Caco-2 (cell line): ENCODE measurements around the gene ELMO2. TPM values are rescaled to one million over a fixed set of nuclear protein-coding genes. Genes with fewer than 3 reads are reported as not detected.

Source experiments
- Bru-seq: library from RNA; stranded (reverse); fragments of 400-500 nt; gene quantifications from one replicate; lab custom pipeline; 2021; lab: Mats Ljungman, UMichigan
- BruChase-seq, 2 experiments: library from RNA; stranded (reverse); fragments of 400-500 nt; gene quantifications; one replicate each; lab custom pipeline; 2021; lab: Mats Ljungman, UMichigan
- BruUV-seq: library from RNA; stranded (reverse); fragments of 400-500 nt; replicated peaks from 2 replicates; lab custom pipeline; 2021; lab: Mats Ljungman, UMichigan
- CTCF ChIA-PET: fragments of 300-600 bp; sonication (Branson Sonifier 250); formaldehyde crosslinking; loops from one replicate; lab custom pipeline; 2022; ENCODE audit warnings: antibody characterized with exemption; lab: Charles Lee
- POLR2A ChIA-PET: fragments of 300-600 bp; sonication (Branson Sonifier 250); formaldehyde crosslinking; loops from one replicate; lab custom pipeline; 2022; ENCODE audit warnings: antibody characterized with exemption; lab: Charles Lee
- DNase-seq, 2 experiments: peaks; one replicate each; pipeline versions ENCODE4 v3.0.0 to v3.0.0-alpha.2; 2020 to 2022
- H3K27me3 ChIP-seq: replicated peaks from 2 replicates; pipeline ENCODE4 v1.6.0; 2011; ENCODE audit warnings: low read length; ENCODE audit not compliant: control insufficient read depth, insufficient read depth
- H3K36me3 ChIP-seq: 2 replicates; pipeline ENCODE4 v1.5.1; 2011; ENCODE audit warnings: low read length; ENCODE audit not compliant: control insufficient read depth, insufficient read depth
- H3K4me1 ChIP-seq: fragments of 250-450 bp; sonication (Bioruptor Pico); 2 replicates; pipeline ENCODE4 v1.5.1; 2020; ENCODE audit warnings: mild to moderate bottlenecking
- H3K4me3 ChIP-seq: 2 replicates; pipeline ENCODE4 v1.5.1; 2011; ENCODE audit warnings: low read depth, mild to moderate bottlenecking, control low read depth, low read length
- H3K9me3 ChIP-seq: fragments of 250-450 bp; sonication (Bioruptor Pico); 2 replicates; pipeline ENCODE4 v1.5.1; 2020; ENCODE audit warnings: mild to moderate bottlenecking, moderate library complexity
- H3K27ac Mint-ChIP-seq: one replicate; pipeline ENCODE4 v1.8.0; 2022; ENCODE audit warnings: mixed read lengths; ENCODE audit not compliant: unreplicated experiment
- H3K27me3 Mint-ChIP-seq: one replicate; pipeline ENCODE4 v1.8.0; 2022; ENCODE audit warnings: mixed read lengths; ENCODE audit not compliant: insufficient read depth, unreplicated experiment
- H3K36me3 Mint-ChIP-seq: one replicate; pipeline ENCODE4 v1.8.0; 2022; ENCODE audit warnings: mild to moderate bottlenecking, mixed read lengths; ENCODE audit not compliant: insufficient read depth, unreplicated experiment
- H3K4me1 Mint-ChIP-seq: one replicate; pipeline ENCODE4 v1.8.0; 2022; ENCODE audit warnings: low read depth, mixed read lengths; ENCODE audit not compliant: unreplicated experiment
- H3K4me3 Mint-ChIP-seq: one replicate; pipeline ENCODE4 v1.8.0; 2022; ENCODE audit warnings: mild to moderate bottlenecking, moderate library complexity, mixed read lengths; ENCODE audit not compliant: unreplicated experiment
- H3K9me3 Mint-ChIP-seq: one replicate; pipeline ENCODE4 v1.8.0; 2022; ENCODE audit warnings: mixed read lengths; ENCODE audit not compliant: unreplicated experiment
- CTCF ChIP-seq, 2 experiments: fragments of 200-600 bp in 1 of 2; IDR thresholded peaks; 1 replicate in 1 of 2; 2 replicates in 1 of 2; pipeline versions ENCODE4 v1.5.1 to v1.8.0; 2011 to 2022; ENCODE audit warnings: antibody characterized with exemption in 1 of 2, control low read depth in 1 of 2, inconsistent platforms in 1 of 2, low read depth in 1 of 2, low read length in 1 of 2, mild to moderate bottlenecking in 1 of 2, moderate library complexity in 1 of 2; ENCODE audit not compliant: insufficient read depth in 1 of 2, severe bottlenecking in 1 of 2, unreplicated experiment in 1 of 2
- intact Hi-C: fragments of 100-400 bp; cut with micrococcal nuclease; formaldehyde crosslinking; loops from one replicate; pipeline ENCODE4 v1.10.0; 2022; ENCODE audit not compliant: unreplicated experiment
- long read RNA-seq: library from polyadenylated mRNA; stranded (forward); transcript quantifications from one replicate; pipeline ENCODE4 v2.0.0, GENCODE V29; 2022
- total RNA-seq: library from RNA; stranded (reverse); gene quantifications from 2 replicates; pipeline ENCODE4 v1.2.3, GENCODE V29; 2022

The ELMO2 gene, protein sequence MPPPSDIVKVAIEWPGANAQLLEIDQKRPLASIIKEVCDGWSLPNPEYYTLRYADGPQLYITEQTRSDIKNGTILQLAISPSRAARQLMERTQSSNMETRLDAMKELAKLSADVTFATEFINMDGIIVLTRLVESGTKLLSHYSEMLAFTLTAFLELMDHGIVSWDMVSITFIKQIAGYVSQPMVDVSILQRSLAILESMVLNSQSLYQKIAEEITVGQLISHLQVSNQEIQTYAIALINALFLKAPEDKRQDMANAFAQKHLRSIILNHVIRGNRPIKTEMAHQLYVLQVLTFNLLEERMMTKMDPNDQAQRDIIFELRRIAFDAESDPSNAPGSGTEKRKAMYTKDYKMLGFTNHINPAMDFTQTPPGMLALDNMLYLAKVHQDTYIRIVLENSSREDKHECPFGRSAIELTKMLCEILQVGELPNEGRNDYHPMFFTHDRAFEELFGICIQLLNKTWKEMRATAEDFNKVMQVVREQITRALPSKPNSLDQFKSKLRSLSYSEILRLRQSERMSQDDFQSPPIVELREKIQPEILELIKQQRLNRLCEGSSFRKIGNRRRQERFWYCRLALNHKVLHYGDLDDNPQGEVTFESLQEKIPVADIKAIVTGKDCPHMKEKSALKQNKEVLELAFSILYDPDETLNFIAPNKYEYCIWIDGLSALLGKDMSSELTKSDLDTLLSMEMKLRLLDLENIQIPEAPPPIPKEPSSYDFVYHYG
- 75.0 and 82.4 TPM in 2 replicates for total RNA-seq
- Bru-seq, nascent RNA: percentile 88 among the genes with signal in this experiment
- BruChase-seq, experiment 1, labeled RNA remaining after a 2-hour chase: percentile 85 among the genes with signal in this experiment
- BruChase-seq, experiment 2, labeled RNA remaining after a 6-hour chase: percentile 80 among the genes with signal in this experiment
- long read RNA-seq, transcript ELMO2-204 (21 exons, 3,574 nt): minor isoform, 13 of 124 reads
- long read RNA-seq, transcript ELMO2-201 (22 exons, 3,669 nt): major isoform, 26 of 124 reads
- long read RNA-seq, partial matches to known transcripts: 20 of 124 reads
- long read RNA-seq, other reads (novel, unspliced or antisense): 65 of 124 reads

- CTCF ChIA-PET: interaction anchor here (0.5 to 1.7 kb wide), 14 partner anchors 14 to 635 kb away, joined by 3 to 23 read pairs (median 4); partner anchors contain the start of gene CDH22
- Histone ChIP-seq H3K9me3 (no peaks in the 10 kb centered on the region), H3K27me3 (no peaks in the 10 kb centered on the region), H3K36me3 (no peaks in the 10 kb centered on the region), H3K4me3 (peak within 1 kb of the TSS; percentile 55), H3K4me1 (peaks cover 23% of the 10 kb centered on the region)
- Mint-ChIP-seq H3K36me3 (peaks cover 7% of the 10 kb centered on the region), H3K4me3 (peak within 1 kb of the TSS; percentile 82), H3K27me3 (peaks cover 4% of the 10 kb centered on the region), H3K9me3 (no peaks in the 10 kb centered on the region), H3K4me1 (peaks cover 8% of the 10 kb centered on the region), H3K27ac (peak within 1 kb of the TSS; percentile 79)
- peak; percentile 12 to 48 for TF ChIP-seq CTCF (IDR thresholded peaks at IDR 0.05; ENCODE audit: insufficient read depth in 1 of 2, low read depth in 1 of 2, low read length in 1 of 2, severe bottlenecking in 1 of 2, unreplicated experiment in 1 of 2)
- DNase-seq: peak; percentile 99 to 100
- POLR2A ChIA-PET: interaction anchor here (0.6 to 2.6 kb wide), 5 partner anchors 19 to 589 kb away, joined by 3 to 51 read pairs (median 5); no protein-coding TSS in a partner anchor
- intact Hi-C loops: loop anchor here (1.0 to 2.0 kb wide), 3 partner anchors 14 to 52 kb away; no protein-coding TSS in a partner anchor
- BruUV-seq: no TSS peak
These were observed at the start of gene ELMO2 for GRCh38 chr20:46406200-46406985. Gene ELMO2, minus strand, starts transcription at chr20:46406615. Its CDS starts 12,133 bp downstream, at chr20:46394482.

DNA sequence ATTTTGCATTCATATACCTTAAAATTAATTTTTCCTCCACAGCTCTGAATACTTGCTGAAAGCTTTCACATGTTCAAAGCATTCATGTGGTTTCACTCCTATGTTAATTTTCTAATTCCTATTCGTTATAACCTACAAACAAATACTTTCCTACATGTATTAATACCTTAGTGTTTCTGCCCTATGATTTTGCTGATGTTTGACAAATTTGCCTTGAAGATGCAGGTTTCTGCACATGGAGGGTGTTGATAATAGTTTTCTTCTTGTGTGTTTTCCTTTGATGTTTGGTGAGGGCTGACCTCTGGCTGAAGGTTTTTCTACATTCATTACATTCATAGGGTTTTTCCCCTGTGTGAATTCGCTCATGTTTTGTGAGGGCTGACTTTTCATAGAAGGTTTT, 49.3 kb upstream of the ELMO2 start:
- H3K27me3 ChIP-seq: 0 out of 2 replicates have a peak, but pooled peaks cover under 1% of the 10 kb centered on the region
- Mint-ChIP-seq H3K9me3 (peaks cover 33% of the 10 kb centered on the region), H3K36me3 (no peaks in the 10 kb centered on the region), H3K4me1 (no peaks in the 10 kb centered on the region), H3K27me3 (peaks cover 13% of the 10 kb centered on the region), H3K4me3 (no peak overlapping the region), H3K27ac (no peak overlapping the region)
- TF ChIP-seq CTCF (IDR thresholded peaks at IDR 0.05; ENCODE audit: insufficient read depth in 1 of 2, low read depth in 1 of 2, low read length in 1 of 2, severe bottlenecking in 1 of 2, unreplicated experiment in 1 of 2): no peak
- no peak overlapping the region for H3K4me3 ChIP-seq
- H3K36me3 ChIP-seq: no peaks in the 10 kb centered on the region
- CTCF ChIA-PET: no interaction called here
- no TSS peak for BruUV-seq
- H3K4me1 ChIP-seq: no peaks in the 10 kb centered on the region
- no peak for DNase-seq
- POLR2A ChIA-PET: no interaction called here
- intact Hi-C loops: no loop called here
- H3K9me3 ChIP-seq: peaks cover 46% of the 10 kb centered on the region
